Right renal pelvis (tissue), 4 donors: ENCODE results near the gene ATAD3C. TPM values are rescaled to one million over a fixed set of nuclear protein-coding genes. Genes with fewer than 3 reads are reported as not detected.
"Not testable (repeated sequence)": the region's sequence is repeated elsewhere in the genome, so short reads cannot be mapped to it uniquely, and the experiment has no call there.

Source experiments
- DNase-seq, 4 donors: peaks; one replicate each; pipeline ENCODE4 v3.0.0-alpha.2; 2013; ENCODE audit warnings: low read depth in 4 of 4, low spot score in 3 of 4, missing footprints in 1 of 4
- polyA plus RNA-seq, 4 donors: library from polyadenylated mRNA; unstranded; fragments of 120-200 nt; gene quantifications; one replicate each; pipeline ENCODE4 v1.2.1, GENCODE V29; 2013; ENCODE audit not compliant: insufficient read length in 4 of 4

Gene ATAD3C
- polyA plus RNA-seq, 4 donors, result 1.4 to 3.1 (median 3.1) TPM

DNA sequence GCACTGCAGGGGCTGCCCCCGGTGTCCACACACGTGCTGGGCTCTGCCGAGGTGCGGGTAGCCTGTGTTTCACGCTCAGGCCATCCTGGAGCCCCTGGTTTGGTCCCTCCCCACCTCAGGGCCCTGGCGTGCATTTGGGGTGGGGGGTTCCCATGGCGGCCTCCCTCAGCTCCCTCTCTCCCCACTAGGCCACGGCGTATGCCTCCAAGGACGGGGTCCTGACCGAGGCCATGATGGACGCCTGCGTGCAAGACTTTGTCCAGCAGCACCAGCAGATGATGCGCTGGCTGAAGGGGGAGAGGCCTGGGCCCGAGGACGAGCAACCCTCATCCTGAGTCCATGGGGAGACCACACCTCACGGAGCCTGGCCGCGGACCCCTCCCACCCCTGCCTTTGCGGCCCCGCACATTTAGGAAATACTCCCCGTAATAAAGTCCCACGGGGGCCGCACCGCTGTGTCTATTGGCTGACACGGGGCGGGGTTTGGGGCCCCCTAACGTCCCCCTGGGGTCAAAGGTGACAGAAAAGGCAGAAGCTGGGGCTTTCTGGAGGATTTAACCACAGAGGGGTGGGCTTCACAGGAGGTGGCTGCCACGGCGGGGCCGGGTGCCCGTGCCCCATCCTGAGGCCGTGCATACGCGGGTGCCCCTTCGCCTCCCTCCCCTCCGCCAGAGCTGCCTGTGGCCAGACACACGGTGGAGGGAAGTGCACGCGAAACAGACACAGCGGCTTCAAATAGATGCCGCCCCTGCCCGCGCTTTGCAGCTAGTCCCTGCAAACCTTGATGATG is 18.9 kb downstream of the ATAD3C start:
- not testable (repeated sequence) for DNase-seq

DNA sequence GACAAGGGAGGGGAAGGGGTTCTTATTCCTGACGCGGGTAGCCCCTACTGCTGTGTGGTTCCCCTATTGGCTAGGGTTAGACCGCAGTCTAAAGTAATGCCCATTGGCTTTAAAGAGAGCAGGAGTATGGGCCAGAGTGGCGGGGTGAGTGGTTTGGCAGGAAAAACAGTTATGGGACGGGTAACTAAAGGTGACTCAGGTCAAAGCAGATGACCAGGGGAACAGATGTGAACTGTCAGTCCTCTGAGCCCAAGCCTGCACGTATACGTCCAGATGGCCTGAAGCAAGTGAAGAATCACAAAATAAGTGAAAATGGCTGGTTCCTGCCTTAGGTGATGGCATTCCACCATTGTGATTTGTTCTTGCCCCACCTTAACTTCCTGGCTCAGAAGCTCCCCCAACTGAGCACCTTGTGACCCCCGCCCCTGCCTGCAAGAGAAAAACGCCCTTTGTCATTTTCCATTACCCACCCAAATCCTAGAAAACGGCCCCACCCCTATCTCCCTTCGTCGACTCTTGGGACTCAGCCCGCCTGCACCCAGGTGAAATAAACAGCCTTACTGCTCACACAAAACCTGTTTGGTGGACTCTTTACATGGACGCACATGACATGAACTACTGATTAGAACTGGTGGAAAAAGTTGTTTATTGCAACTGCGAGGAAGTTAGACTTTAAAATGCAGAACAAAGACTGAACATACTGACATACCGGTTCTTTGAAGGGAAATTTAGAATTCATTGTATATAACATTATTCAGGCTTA is 21.3 kb downstream of the ATAD3C start:
- DNase-seq, result peak in 1 of 4 donors; percentile 7

DNA sequence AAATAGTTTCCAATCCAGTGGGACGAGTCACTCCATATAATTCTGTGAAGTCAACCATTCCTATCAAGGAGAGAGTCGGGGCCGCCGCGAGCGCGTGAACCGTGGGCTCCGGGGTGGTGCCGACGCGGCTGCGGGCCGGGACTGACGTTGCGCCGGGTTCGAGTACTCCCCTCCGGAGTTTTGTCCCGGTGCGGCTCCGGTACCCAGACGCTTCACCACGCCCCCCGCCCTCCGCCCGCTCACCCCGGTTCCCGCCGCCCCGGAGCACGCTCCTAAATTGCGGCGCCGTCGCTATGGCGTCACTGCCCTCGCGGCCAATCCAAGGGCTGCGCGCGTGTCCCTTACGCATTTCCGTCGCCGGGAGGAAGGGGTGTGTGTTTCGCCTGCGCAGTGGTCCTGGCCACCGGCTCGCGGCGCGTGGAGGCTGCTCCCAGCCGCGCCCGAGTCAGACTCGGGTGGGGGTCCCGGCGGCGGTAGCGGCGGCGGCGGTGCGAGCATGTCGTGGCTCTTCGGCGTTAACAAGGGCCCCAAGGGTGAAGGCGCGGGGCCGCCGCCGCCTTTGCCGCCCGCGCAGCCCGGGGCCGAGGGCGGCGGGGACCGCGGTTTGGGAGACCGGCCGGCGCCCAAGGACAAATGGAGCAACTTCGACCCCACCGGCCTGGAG is 22.0 kb downstream of the ATAD3C start, which contains the start of gene ATAD3B:
TSS of gene ATAD3B (plus strand) at position 377 of the 664 bp plus-strand sequence. CDS start at position 497, 120 bp downstream.
- DNase-seq, result peak; percentile 82 to 88 (median 86)

DNA sequence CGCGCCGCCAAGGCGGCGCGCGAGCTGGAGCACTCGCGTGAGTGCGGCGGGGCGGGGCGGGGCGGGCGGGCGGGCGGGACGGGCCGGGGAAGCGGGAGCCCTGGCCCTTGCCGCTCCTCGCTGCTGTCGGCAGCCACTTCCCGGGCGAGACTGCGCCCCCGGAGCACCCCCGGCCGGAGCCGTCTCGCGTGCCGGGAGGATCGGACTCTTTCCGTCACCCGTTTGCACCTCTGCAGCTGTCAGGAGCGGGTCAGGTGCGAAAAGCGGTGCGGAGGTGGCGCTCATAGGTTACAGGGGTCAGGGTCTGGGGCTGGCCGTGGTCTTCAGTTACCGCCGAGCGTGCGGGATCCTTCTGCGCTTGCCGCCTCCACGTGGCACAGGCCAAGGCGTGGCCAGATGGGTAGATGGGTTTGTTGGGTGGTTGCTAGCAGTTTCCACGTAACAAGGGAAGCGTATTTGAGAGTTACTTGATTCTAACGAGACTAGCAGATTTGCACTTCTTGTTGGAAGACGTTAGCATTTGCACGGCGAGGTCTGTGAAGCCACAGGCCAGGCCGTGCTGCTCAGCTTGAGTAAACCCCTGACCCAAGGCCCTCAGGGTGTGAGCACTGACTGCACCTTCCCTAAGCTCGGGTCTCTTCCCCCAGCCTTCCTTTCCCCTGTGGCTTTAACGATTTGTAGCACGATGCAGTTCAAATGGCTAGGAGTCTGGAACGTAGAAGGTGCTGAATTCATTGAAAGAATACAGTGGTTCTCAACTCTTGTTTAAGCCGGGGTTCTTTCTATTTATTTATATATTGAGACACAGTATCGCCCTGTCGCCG is 22.8 kb downstream of the ATAD3C start:
- DNase-seq, result not testable (repeated sequence)

DNA sequence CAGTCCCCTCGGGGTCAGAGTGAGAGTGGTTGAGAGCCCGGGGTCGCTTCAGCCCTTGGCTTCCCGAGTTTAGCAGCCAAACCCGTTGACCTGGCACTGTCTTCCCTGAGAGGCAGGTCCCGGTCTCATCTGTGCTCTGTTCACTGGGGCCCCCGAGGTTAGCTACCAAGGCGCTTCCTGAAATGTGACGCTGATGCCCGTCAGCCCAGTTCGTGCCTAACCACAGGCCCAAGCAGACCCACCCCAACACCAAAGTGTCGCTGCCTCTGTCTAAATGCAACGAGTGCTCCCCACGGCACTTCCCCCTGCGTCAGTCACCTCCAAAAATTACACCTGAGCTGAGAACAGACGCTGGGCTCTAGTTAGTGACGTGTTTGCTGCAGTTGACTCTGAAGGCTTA is 26.5 kb downstream of the ATAD3C start:
- not testable (repeated sequence) for DNase-seq

DNA sequence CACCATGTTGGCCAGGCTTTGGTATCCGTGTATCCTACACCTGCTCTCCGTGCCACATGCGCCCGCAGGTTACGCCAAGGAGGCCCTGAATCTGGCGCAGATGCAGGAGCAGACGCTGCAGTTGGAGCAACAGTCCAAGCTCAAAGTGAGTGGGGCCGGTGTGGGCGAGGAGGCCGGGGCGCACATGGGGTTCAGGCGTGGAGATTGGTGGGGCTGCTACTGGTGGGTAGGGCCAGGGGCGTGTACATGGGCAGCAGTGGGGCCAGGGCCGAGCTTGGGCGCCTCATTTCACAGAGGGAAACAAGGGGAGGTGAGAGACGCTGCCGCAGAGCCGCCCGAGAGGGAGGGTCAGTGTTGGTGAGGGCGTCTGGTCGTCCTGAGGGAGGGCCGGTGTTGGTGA is 27.7 kb downstream of the ATAD3C start:
- DNase-seq, result no peak

DNA sequence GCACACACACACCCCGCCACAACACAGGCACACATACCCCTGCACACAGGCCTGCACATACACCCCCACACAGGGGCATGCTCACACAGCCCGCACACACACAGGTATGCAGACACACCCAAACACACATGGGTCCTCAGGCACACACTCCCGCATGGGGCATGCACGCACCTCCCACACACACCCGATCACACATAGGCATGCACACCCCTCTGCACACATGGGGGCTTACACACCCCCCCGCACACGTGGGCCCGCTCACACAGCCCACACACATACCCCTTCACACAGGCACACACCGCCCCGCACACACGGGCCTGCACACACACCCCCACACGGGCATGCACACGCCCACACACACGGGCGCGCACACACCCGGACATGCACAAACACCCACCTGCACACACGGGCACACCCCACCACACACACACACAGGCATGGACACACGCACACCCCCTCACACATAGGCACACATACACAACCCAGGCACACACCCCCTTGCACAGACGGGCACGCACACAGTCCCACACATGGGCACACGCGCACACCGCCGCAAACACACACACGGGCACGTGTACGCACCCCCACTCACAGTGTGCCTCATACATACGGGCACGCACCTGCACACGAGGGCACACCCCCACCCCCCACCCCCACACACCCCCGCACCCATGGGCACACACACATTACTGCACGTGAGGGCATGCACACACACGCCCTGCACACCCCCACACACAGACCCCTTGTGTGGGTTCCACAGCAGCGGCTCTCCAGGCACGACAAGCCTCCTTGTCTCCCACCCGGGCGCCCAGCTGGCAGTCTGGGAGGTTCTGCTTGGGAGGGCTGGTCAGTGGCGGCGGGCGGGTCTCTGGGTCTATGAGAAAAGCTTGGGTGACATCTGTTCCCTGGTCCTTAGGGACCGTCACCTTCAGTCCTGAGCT is 30.3 kb downstream of the ATAD3C start:
- no peak for DNase-seq

DNA sequence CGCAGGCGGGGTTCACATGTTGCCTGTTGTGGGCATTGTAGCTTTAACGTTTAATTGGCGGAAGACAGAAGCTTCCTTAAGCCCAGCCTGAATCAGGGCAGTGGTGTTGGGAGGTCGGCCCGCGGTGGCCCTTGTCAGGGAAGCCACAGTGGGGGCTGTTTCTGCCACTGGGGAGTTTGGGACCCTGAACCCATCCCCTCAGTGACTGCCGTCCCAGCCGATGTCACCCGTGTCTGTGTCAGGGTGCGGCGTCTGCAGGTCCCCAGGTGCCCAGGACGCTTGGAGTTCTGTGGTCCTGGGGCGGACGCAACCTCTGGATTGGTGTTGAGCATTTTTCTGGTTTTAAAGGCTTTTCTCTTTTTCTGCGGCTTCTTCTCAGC is 31.0 kb downstream of the ATAD3C start:
- not testable (repeated sequence) for DNase-seq

DNA sequence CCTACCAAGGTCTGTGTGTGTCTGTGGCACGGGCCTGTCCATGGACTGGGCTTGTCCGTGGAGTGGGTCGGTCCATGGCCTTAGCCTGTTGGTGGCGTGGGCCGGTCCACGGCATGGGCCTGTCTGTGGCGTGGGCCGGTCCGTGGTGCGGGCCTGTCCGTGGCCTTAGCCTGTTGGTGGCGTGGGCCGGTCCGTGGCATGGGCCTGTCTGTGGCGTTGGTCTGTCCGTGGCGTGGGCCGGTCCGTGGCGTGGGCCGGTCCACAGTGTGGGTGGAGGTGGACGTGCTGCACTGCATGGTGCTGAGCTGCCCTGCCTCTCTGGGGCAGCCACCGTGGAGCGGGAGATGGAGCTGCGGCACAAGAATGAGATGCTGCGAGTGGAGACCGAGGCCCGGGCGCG is 32.3 kb downstream of the ATAD3C start:
- not testable (repeated sequence) for DNase-seq

DNA sequence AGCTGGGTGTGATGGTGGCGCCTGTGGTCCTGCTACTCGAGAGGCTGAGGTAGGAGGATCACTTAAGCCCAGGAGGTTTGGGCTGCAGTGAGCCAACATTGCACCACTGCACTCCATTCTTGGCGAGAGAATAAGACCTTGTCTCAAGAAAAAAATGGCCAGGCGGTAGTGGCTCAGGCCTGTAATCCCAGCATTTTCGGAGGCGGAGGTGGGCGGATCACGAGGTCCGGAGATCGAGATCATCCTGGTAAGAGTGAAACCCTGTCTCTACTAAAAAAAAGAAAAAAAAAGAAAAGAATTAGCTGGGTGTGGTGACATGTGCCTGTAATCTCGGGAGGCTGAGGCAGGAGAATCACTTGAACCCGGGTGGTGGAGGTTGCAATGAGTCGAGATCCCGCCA is 33.4 kb downstream of the ATAD3C start:
- no peak for DNase-seq

DNA sequence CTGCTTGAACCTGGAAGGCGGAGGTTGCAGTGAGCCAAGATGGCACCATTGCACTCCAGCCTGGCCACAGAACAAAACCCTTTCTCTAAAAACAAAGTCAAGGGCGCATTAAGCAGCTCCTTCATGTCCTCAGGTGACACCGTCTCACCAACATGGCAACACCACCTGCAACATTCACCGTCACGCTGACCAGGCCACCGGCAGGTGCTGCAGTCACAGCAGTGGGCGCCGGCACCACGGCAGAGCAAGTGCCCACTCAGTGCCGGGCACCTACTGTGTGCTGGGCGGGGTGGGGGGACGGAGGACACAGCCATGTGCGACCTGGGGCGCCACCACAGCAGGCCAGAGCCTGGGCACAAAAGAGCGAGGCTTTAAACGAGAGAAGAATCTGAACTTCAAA is 34.2 kb downstream of the ATAD3C start:
- DNase-seq, result no peak

DNA sequence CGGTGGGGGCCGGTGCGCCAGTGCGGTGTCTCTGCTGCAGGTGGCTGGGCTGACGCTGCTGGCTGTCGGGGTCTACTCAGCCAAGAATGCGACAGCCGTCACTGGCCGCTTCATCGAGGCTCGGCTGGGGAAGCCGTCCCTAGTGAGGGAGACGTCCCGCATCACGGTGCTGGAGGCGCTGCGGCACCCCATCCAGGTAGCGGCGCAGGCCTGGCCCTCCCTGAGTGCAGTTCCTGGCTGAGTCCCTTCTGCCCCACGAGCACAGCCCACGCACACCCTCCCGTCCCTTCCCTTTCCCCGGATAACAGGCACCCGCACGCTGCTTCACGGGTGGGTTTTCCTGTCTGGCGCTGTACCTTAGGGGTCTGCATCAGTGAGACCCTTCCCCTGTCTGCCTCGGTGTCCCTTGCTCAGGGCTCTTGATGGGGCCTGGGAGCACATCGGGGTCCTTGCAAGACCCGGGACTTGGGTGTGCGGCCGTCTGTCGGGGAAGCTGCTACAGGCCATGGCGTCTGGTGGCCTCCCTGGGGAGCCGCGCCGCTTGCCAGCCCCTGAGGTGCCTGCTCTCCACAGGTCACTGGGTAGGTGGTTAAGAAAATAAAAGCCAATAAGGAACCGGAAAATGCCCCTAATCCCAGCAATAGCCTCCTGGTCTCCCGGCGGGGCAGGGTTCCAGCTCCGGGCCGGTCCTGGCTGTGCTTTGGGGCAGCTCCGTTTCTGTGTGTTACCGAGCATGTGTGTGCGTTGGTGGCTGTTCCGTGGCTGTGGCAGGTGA is 35.7 kb downstream of the ATAD3C start:
- not testable (repeated sequence) for DNase-seq

DNA sequence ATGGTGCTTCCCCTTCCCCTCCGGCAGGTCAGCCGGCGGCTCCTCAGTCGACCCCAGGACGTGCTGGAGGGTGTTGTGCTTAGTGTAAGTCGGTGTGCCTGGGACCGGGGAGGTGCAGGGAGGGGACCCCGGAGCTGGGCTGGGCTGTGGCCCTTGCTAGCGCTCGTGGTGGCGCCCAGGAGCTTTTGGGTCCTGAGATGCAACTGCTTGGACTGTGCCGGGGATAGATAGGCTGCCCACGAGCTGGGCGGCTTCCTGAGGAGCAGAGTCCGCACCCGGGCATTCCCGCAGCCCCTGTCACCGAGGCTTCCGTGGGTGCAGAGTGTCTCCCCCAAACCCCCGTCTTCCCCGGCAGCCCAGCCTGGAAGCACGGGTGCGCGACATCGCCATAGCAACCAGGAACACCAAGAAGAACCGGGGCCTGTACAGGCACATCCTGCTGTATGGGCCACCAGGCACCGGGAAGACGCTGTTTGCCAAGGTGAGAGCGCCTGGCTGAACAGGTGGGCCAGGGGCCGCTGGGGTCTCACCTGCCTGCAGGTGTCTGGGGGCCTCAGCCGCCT is 36.3 kb downstream of the ATAD3C start:
- not testable (repeated sequence) for DNase-seq

DNA sequence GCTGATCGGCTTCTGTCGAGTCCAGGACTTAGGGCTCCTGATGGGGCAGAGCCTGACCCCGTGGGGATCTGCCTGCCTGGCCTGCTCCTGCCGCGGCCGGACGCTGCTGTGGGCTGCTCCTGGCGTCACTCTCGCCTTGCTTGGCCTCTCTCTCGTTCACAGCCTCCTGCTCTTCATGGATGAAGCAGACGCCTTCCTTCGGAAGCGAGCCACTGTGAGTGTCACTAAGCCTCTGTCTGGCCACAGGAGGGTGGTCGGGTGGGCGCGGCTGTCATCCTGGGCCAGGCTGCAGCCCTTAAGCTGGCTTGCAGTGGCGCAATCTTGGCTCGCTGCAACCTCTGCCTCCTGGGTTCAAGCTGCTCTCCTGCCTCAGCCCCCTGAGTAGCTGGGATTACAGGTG is 38.2 kb downstream of the ATAD3C start:
- no peak for DNase-seq

DNA sequence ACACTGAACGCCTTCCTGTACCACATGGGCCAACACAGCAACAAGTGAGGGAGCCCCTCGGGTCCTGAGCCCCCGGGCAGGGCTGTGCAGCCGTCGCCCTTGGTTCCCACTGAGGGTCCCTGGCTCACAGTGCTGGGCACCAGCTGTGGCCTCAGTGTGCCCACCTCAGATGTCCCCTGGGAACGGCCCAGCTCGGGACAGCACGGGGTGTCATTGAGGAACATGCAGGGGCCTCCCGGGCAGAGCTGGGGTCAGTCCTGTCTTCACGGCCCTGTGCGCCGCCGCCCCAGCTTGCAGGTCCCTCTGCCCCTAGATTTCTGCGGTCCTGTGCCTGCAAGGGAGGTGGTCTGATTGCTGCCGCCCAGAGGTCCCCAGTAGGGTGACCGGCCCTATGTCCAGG is 39.7 kb downstream of the ATAD3C start:
- no peak for DNase-seq

DNA sequence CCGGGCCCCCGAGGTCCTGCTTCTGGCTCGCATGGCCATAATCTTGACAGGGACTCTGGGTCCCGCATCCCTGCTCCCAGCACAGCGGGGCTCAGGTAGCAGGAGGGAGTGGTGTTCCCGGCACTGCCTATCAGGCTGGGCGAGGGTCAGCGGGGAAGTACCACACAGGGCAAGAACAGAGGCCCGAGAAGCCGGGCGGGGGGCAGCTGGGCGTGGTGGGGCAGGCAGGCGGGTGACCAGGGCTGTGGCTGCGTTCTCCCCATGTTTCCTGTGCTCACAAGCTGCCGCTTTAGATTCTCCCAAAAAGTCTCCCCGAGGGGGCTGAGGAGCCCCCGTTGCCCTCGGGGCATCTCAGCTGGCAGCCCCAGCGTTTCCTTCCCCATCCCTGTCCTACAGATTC is 40.4 kb downstream of the ATAD3C start:
- no peak for DNase-seq

DNA sequence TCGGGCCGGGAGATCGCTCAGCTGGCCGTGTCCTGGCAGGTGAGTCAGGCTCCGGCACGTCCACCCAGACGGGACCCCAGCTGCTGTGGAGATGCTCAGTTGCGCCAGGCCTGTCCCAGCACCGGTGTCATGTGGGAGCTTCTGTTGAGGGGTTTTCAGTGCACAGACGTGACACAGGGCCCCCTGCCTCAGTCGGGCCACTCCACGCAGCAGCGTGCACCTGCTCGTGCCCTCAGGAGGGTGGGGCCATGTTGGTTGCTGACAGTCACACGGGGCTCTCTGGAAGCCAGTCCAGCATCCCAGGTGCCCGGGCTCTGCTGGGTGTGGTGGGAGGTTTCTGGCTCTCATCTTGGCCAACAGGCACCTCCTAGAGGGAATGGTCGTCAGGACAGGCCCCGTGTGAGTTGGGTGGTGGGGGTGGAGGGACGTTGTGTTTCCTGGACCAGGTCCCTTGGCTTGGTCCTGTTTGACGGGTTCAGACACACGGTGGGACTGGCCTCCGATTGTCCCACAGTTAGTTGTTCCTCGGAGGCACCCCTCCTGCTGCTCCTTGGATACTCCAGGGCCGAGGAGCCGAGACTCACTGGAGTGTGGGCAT is 41.2 kb downstream of the ATAD3C start:
- no peak for DNase-seq

DNA sequence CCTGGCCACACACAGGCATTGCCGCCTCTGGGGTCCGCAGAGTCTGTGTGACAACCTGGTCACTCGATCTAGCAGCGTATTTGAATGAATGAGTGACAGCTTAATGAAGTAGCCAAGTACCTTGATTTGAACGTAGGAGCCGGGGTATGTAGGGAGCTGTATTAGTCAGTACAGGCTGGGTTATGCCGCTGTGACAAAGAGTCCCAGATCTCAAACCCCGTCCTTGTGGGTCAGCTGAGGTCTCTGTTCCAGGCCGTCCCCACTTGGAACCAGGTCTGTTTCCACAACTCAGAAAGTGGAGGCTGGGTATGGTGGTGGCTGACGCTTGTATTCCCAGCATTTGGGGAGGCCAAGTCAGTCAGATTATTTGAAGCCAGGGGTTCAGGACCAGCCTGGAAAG is 42.1 kb downstream of the ATAD3C start:
- no peak for DNase-seq
